Activated T-cell treated with anti-CD3 and anti-CD28 coated beads, Interleukin-2, amount 50 U/mL, for 1 hour (primary cell): ENCODE measurements around the gene PDE10A.

Experiments used
- DNase-seq: peaks from one replicate; pipeline ENCODE4 v3.0.0-alpha.2; 2020

The PDE10A gene

DNA sequence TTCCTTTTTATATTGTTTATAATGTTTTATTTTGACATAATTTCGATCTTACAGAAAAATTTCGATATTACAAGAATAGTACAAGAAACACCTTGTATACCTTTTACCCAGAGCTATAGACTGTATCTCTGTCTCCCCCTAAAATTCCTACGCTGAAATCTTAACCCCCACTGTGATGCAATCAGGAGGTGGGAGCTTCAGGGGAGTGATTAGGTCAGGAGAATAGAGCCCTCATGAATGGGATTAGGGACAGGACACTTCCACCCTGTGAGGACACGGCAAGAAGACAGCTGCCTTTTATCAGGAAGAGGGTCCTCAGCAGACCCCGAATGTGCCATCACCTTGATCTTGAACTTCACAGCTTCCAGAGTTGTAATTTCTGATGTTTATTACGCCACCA is 204.9 kb downstream of the PDE10A start:
- no peak for DNase-seq

DNA sequence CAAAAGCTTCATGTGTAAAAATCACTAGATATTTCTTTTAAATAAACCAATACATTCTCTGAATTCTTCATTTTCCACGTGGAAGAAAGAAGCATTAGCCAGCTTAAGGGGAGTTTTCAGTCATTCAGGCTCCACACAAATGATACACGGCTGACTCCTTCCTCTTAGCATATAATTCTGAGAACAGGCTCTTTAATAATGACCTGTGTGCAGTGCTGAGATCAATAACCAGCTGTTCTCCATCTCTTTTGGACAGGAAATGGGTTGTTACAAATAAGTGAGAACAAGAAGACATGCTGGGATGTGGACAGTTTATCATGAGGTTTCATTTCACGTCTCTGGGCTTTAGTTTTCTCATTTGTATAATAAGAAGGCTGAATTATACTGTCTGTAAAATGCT is 206.8 kb downstream of the PDE10A start:
- no peak for DNase-seq

DNA sequence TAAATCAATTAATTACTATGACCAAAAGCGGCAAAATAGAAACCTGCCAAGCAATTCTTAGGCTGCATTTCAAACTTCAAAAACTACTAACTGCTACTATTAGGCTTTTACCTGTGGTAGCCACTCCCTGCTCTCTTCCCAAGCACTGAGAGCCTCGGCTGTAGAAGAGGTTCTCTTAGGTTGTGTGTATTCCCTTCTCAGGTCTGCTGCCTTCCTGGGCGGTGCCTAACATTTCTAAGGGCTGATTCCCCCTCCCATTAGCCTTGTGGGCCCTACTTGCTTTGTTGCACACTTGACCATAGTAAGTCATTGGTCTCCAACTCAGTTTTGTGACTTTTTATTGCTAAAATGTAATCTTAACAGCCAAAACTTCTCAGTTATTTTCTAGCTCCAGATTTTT is 207.6 kb downstream of the PDE10A start:
- no peak for DNase-seq

DNA sequence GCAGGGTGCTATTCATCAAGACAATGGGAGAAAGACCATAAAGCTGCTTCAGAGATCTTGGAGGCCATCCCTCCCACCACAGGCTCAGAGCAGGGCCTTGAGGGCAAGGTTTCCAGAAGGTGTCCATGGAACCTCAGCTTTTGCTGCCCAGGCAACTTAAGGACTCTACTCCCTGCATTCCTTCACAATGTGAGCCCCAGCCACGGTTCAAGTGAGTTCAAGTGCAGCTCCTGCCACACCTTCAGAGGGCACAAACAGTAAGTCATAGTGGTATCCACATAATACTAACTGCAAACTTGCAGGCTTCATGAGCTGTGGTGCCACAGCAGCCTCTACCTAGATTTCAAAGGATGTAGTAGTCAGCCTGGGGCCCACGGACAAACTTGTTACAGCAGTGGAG is 209.6 kb downstream of the PDE10A start:
- DNase-seq = no peak

DNA sequence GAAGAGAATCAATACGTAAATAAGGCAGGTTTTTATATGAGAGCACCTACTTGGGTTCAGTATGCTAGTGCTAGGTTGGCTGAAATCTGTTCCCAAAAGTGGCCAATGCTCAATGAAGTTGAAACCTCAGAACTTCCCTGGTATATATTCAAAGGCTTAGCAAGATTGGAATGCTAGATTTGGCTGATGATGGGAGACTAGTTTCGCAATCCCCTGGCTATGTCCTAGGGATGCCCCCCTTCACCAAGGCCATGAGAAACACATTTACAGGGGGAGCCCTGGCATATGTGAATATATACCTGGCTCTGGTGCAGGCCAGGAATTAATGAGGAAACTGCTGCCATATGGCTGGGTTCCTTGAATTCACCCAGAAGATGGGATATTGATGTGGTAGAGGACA is 211.2 kb downstream of the PDE10A start:
- no peak for DNase-seq

DNA sequence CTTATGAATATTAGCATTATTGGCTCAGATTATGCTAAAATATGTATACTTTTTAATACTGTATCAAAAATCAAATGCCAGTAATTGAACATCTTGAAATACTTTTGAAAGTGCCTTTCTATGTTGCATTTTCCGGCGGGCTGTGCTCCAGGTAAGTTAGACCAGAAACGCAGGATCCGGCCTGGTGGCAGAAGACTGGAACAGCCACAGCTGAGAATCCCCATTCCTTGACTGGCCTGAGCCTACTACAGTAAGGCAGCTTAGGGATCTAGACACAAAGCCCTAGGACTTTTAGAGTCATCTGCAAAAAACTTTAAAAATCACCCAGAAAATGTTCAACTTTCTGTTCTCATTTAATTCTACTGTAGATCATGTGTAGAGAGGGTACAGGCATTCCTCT is 214.8 kb downstream of the PDE10A start:
- no peak for DNase-seq

DNA sequence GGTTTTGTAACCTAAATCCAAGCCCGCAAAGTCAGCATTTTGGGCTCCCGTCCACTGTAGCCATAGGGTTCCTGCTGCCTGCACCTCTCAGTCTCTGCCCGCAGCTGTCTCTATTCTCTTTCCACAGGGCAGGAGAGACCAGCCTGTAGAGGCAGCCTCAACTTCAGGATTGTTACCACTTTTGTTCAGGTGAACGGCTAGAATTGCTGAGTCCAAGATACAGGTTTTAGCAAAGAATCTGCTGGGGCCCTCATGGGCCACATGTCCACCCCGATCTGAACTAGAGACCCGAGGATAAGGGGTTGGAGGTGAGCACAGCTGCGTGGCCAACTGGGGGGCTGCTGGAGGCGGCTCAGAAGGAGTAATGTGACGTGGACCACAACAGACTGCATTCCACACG is 215.9 kb downstream of the PDE10A start:
- DNase-seq = no peak

DNA sequence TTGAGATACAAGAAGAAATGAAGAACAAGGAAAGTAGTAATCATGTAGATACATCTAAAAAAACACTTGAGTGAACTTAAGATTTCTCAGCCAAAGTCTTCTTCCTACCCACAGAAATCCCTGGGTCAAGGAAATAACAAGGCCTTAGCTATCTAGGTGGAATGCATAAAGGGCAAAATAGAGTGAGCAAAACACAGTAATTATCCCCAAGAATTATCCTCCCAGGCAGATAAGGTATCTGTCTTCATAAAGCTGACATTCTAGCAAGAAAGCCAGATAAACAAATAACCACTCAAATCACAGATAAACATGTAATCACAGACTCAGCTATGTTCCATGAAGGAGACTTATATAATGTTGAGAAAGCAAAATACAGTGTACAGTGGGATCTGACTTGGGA is 216.7 kb downstream of the PDE10A start:
- DNase-seq = no peak

DNA sequence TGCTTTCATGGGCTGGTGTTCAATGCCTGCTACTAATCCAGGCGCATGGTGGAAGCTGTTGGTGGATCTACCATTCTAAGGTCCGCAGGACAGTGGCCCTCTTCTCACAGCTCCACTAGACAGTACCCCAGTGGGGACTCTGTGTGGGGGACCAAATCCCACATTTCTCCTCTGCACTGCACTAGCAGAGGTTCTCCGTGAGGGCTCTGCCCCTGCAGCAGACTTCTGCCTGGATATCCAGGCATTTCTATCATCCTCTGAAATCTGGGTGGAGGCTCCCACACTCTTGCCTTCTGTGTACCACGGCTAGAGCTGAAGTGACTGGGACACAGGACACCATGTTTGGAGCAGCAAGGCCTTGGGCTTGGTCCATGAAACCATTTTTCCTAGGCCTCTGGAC is 219.6 kb downstream of the PDE10A start:
- no peak for DNase-seq

DNA sequence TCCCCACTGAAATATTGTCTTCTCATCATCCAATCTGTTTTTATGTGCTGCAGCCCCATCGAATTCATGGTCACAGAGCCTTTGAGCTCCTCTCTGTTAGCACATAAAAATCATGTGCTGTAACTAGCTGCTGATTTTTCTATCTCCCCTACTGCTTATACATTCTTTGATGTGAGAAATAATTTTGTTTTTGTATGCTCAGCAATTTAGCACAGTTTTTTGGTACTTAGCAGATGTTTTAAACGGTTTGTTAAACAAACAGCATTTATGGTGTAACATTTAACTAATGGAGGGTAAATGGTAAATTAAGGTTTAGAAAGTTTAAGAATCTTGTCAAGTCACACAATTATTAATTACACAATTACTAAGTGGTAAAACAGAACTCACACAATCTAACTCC is 221.9 kb downstream of the PDE10A start:
- no peak for DNase-seq

DNA sequence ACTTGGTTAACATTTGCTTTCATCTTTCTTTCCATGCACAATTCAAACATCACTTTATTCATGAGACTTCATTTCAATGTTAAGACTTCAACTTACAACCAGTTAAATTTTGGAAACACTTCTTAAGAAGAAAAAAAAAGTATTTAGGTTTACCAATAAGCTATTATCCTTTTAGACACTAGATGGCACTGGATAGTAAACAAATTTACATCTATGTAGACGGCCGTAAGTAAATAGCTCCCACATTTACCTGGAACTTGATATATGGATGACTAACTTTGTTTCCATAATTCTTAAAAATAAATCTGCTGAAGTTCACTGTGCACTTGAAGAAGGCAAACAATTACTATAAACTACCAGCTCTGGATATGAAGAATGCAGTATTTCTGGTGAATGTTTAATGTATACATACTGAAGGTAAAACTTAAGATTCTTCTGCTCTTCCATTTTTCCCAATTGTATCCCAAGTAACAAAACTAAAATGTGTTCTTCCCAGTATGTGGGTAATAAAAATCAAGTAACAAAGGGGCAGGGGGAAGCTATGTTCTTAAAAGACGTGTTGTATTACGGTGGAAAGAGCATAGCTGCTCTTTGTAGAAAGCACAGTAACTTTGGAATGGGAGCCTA is 223.0 kb downstream of the PDE10A start:
- no peak for DNase-seq

DNA sequence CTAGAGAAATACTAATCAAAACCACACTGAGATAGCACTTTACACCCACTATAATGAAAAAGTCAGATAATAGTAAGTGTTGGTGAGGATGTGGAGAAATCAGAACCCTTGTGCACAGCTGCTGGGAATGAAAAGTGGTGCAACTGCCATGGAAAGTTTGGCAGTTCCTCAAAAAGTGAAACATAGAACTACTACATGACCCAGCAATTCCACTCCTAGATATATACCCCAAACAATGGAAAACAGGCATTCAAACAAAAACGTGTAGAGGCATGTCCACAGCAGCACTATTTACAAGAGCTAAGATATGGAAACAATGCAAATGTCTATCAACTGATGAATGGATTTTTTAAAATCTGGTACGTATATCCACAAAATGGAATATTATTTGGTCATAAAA is 236.1 kb downstream of the PDE10A start:
- DNase-seq = no peak

DNA sequence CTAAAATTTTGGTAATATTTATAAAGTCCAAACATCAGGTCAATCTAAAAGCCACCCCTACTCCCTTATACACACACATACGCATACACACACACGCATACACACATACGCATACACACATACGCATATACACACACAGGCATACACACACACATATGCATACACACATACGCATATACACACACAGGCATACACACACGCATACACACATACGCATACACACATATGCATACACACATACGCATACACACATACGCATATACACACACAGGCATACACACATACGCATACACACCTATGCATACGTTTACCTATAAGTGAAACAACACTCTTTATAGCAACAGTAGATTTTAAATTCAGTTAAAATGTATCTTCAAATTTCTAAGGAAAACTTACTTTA is 240.8 kb downstream of the PDE10A start:
- DNase-seq = no peak

DNA sequence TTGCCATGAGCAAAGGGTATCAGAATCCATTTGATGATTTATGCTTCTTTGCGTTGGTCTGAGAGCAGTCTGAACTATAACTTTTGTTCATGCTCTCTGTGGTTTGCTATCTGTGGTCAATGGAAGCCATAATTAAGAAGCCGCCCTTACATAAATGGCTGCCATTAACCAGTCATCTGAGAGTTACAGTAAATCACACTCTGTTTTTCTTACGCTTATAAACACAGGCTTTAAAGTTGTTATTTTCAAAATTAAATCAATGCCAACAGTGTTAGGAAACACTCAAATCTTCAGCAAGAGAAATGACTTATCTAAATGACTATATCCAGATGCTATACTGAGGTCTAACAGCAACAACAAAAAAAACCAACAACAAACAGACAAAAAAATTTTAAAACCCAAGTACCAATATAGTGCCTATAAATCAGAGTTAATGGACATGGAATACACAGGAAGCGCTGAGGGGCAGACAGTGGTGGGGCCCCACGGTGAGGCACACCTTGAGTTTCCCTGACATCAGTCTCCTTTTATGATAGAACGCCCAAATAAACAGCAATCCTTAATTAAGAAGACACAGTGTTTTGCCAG is 245.7 kb downstream of the PDE10A start:
- DNase-seq = no peak

DNA sequence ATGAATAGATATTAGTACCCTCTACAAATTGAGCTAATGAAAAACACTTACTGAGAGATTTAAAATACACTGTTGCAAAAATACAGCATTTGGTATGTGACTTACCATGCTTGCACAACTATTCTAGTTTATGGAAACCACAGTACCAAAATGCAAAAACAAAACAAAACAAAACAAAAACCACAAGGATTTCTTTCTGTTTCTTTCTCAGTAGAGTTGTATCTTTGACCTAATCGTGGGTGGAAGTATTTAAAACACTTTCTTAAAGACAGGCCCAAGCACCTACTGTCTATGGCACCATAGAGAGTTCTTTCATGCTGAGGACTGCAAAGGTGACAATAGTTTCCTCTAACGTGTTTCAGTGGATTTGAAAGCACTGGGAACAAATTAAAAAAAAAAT is 258.3 kb downstream of the PDE10A start:
- DNase-seq = no peak

DNA sequence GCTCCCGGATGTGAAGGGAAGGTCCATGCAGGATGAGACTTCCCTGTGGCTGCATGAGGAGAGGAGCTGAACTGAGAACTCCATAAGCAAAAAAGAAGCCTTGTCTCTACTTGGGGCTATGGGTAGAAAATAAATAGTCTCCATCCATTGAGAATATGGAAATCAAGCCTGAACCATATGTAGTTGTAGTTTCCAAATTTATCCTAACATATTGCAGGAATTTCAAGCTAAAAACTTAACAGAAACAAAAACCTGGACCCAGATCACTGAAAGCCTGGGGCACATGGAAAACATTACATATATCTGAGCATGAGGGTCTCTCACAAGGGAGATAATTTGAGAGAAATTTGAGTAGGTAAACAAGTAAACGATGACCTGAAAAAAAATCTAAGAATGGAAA is 258.7 kb downstream of the PDE10A start:
- DNase-seq = no peak

DNA sequence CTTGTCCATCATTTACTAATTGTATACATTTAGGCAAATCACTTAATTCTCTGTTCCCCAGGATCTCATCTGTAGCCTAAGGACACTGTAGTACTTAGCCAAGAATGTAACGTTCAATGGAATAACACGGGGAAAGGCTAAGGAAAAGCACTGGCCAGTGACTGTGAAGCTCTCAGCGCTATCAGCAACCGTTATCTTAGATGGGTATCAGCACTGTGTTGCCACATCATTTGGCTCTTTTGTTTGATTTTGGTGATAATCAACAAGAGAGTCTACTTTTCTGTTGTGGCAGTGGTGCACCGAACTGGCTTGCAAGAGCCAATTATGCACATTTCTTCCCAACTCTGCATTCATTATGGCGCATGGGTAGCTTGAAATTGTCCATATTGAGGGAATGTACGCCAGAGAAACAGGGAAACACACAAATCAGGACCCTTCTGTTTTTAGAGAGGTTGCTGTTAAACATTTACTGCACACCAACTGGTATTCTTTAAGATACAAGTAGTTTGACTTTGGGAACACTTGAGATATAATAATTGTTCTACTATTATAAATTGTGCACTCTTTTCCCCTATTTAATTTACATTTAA is 259.9 kb downstream of the PDE10A start:
- DNase-seq = no peak

DNA sequence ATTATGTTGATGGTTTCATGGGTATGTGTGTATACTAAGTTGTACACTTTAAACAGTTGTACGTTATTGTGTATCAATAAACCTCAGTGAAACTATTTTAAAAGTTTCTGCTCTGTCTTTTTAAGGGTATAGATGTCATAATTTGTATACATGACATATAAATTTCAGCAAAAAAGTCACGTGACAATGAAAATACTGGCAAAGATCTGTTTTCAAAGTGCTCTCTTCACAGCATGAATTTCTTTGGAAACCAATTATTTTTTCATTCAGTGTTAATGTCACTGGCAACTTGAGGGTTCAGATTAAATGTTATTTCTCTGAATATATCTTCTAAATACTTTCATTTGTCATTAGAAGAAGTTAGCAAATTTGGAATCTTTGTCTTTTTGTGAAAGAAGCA is 261.9 kb downstream of the PDE10A start:
- DNase-seq = no peak

DNA sequence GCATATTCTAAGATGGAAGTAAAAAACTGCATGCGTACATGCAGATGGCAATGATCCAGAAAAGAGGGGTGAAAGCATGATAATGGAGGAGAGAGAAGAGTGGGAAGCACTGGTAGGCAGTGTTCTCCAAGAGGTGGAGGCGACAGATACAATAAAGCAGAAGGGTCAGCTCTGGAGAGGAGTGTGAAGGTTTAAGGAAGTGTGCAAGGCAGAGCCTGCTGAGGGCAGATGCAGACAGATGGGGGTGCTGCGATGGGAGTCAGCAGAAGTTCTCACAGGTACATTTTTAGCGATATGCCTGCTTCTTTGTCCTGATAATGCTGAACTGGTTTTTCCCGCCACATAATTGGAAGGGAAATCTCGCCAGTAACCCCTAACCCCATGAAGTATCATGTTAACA is 272.6 kb downstream of the PDE10A start:
- no peak for DNase-seq

DNA sequence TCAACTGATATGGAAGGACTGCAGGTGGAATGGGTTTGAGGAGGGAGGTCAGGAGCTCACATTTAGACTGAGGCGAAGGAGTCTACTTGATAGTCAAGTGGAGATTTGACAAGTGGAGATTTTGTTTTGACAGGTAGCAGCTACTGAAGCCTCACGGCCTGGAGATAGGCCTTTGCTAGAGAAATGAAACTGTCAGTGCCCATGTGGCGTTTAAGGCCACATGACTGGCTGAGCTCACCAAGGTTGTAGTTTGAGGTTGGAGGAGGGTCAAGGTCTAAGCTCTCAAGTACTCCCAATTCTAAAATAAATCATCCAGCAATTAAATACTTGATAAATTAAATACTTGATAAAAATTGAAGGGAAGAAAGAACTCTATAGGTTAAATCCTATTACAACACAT is 273.5 kb downstream of the PDE10A start:
- DNase-seq = no peak

DNA sequence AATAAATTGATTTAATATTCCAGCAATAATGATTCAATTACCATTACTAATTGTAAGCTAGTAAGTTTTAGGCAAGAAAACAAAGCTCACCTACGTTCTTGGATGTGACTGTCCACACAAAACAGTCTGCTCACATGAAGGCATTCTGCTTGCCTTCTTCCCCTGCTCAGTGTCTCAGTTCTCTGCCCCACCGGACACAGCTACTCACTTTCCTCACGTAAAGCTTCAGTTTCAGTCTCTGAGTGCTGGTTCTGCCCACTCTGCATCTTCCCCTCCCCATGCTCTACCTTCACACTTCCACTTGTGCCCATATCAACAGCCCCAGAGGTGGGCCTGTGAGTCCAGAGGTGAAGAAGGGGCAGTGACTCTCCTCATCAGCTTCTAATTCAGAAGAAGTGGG is 279.7 kb downstream of the PDE10A start:
- no peak for DNase-seq

DNA sequence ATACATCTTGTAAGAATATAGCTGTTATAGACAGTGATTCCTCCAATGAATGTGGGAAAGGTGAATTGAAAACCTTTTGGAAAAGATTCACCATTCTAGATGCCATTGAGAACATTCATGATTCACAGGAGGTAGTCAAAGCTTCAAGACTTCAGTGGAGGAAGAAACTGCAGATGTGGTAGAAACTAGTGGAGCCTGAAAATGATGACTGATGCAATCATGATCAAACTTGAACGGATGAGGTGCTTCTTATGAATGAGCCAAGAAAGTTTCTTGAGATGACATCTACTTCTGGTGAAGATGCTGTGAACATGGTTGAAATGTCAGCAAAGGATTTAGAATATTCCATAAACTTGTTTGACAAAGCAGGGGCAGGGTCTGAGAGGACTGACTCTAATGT is 286.9 kb downstream of the PDE10A start:
- no peak for DNase-seq

DNA sequence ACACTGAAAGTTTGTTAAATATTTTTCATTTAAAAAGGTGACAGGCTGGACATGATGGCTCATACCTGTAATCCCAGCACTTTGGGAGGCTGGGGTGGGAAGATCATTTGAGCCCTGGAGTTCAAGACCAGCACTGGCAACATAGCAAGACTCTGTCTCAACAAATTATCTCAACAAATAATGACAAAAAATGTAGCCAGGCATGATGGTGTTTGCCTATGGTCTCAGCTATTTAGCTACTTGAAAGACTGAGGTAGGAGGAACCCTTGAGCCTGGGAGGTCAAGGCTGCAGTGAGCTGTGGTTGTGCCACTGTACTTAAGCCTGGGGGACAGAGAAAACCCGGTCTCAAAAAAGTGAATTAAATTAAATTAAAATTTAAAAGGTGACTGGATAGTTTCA is 297.7 kb downstream of the PDE10A start:
- no peak for DNase-seq

DNA sequence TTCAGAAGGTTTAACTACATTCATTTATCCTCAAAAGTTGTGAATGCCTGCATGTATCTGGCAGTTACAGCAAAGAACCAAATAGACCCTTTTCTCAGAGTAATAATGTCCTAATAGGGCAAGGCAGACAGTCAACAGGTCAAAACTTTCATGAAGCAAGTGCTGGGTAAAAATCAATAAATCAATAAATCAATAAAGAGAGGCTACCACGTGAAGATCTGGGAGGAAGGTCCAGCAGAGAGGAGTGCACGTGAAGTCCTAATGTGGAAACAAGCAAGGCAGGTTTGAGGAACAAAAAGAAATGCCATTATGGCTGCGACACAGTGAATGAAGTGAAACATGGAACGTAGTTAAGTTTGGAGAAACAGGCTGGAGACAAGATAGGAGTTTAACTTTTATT is 317.3 kb downstream of the PDE10A start:
- no peak for DNase-seq

DNA sequence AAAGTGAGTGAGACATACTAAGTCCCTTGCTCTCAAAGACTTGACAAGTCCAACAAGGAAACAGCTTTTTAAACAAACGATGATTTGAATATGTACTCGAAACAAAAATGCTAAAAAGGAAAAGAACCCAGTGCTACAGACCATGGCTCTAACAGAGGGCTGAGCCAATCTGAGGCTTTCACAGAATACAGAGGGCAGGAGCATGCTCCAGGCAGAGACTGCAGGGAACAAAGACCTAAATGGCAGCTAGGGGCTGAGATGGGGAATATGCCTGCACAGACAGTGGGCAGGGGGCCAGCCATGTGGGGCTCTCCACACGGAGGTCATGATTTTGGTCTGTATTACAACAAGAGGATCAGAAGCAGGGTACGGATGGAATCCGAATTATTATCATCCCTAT is 322.5 kb downstream of the PDE10A start:
- DNase-seq = no peak
